ENCODE results near the gene LINC00632. TPM values are rescaled to one million over a fixed set of nuclear protein-coding genes. Genes with fewer than 3 reads are reported as not detected.

The LINC00632 gene
- total and polyA plus RNA-seq, 2 experiments from 2014 or later: 17.7 to 40.7 TPM

GRCh38 chrX:140723121-140723715 lies 13.7 kb downstream of the LINC00632 start:
- DNase-seq: no peak

GRCh38 chrX:140724309-140724708 lies 14.8 kb downstream of the LINC00632 start:
- no peaks in the 10 kb centered on the region for H3K9me2 ChIP-seq (ENCODE audit: insufficient read depth)
- H2AFZ ChIP-seq: no peak overlapping the region
- no peaks in the 10 kb centered on the region for H3K79me2 ChIP-seq (ENCODE audit: insufficient read depth)
- H3K27ac ChIP-seq: no peak overlapping the region
- H4K20me1 ChIP-seq (ENCODE audit: insufficient read depth): no peaks in the 10 kb centered on the region
- no peak overlapping the region for H3K4me2 ChIP-seq (ENCODE audit: unreplicated experiment)
- no peak overlapping the region for H3K9ac ChIP-seq
- H3K36me3 ChIP-seq (ENCODE audit: low read depth): no peaks in the 10 kb centered on the region
- in situ Hi-C loops (cut with MboI): no loop called here
- TF ChIP-seq EZH2phosphoT487 (IDR thresholded peaks at IDR 0.05; ENCODE audit: insufficient read depth, low read depth) (no peak), EZH2 (IDR thresholded peaks at IDR 0.05; ENCODE audit: insufficient read depth, poor library complexity, severe bottlenecking) (no peak)
- WGBS, 2 experiments (ENCODE audit: low coverage in 1 of 2, low lambda C conversion rate in 2 of 2, missing lambda C conversion rate in 2 of 2): 83 to 100% methylated on average over 2 to 3 of the region's 3 CpGs
- no peaks in the 10 kb centered on the region for H3K9me3 ChIP-seq (ENCODE audit: low read depth)
- H3K4me1 ChIP-seq (ENCODE audit: insufficient read depth): no peaks in the 10 kb centered on the region
- no peak for DNase-seq
- no peaks in the 10 kb centered on the region for H3K27me3 ChIP-seq (replicated peaks; ENCODE audit: insufficient read depth)
- no peak overlapping the region for H3K4me3 ChIP-seq
- no peaks in the 10 kb centered on the region for H3F3A ChIP-seq (ENCODE audit: insufficient read depth)

More at GRCh38 chrX:140723121-140723715, 13.7 kb downstream of the LINC00632 start:
- Histone ChIP-seq H3F3A (ENCODE audit: insufficient read depth) (no peaks in the 10 kb centered on the region), H3K27me3 (replicated peaks; ENCODE audit: insufficient read depth) (no peaks in the 10 kb centered on the region), H4K20me1 (ENCODE audit: insufficient read depth) (no peaks in the 10 kb centered on the region), H3K9me2 (ENCODE audit: insufficient read depth) (no peaks in the 10 kb centered on the region), H3K4me3 (no peak overlapping the region), H3K9me3 (ENCODE audit: low read depth) (no peaks in the 10 kb centered on the region), H3K4me2 (ENCODE audit: unreplicated experiment) (no peak overlapping the region), H3K36me3 (ENCODE audit: low read depth) (no peaks in the 10 kb centered on the region), H3K9ac (no peak overlapping the region), H3K4me1 (ENCODE audit: insufficient read depth) (no peaks in the 10 kb centered on the region), H2AFZ (no peak overlapping the region), H3K79me2 (ENCODE audit: insufficient read depth) (no peaks in the 10 kb centered on the region), H3K27ac (no peak overlapping the region)
- 0 to 9% methylated on average over 1 to 4 of the region's 4 CpGs for WGBS, 2 experiments (ENCODE audit: low coverage in 1 of 2, low lambda C conversion rate in 2 of 2, missing lambda C conversion rate in 2 of 2)
- in situ Hi-C loops (cut with MboI): no loop called here
- TF ChIP-seq EZH2phosphoT487 (IDR thresholded peaks at IDR 0.05; ENCODE audit: insufficient read depth, low read depth) (no peak), EZH2 (IDR thresholded peaks at IDR 0.05; ENCODE audit: insufficient read depth, poor library complexity, severe bottlenecking) (no peak)

GRCh38 chrX:140724736-140725135 lies 15.2 kb downstream of the LINC00632 start:
- H2AFZ ChIP-seq: no peak overlapping the region
- H3K27ac ChIP-seq: no peak overlapping the region
- in situ Hi-C loops (cut with MboI): no loop called here
- no peak overlapping the region for H3K9ac ChIP-seq
- H3K79me2 ChIP-seq (ENCODE audit: insufficient read depth): no peaks in the 10 kb centered on the region
- H3K9me3 ChIP-seq (ENCODE audit: low read depth): no peaks in the 10 kb centered on the region
- no peak overlapping the region for H3K4me3 ChIP-seq
- H3K27me3 ChIP-seq (replicated peaks; ENCODE audit: insufficient read depth): no peaks in the 10 kb centered on the region
- no peaks in the 10 kb centered on the region for H4K20me1 ChIP-seq (ENCODE audit: insufficient read depth)
- H3K9me2 ChIP-seq (ENCODE audit: insufficient read depth): no peaks in the 10 kb centered on the region
- WGBS, 2 experiments (ENCODE audit: low coverage in 1 of 2, low lambda C conversion rate in 2 of 2, missing lambda C conversion rate in 2 of 2): 52 to 61% methylated on average over 2 to 3 of the region's 3 CpGs
- no peak for TF ChIP-seq EZH2phosphoT487 (IDR thresholded peaks at IDR 0.05; ENCODE audit: insufficient read depth, low read depth)
- TF ChIP-seq EZH2 (IDR thresholded peaks at IDR 0.05; ENCODE audit: insufficient read depth, poor library complexity, severe bottlenecking): no peak
- no peaks in the 10 kb centered on the region for H3K36me3 ChIP-seq (ENCODE audit: low read depth)
- H3F3A ChIP-seq (ENCODE audit: insufficient read depth): no peaks in the 10 kb centered on the region
- no peaks in the 10 kb centered on the region for H3K4me1 ChIP-seq (ENCODE audit: insufficient read depth)
- no peak overlapping the region for H3K4me2 ChIP-seq (ENCODE audit: unreplicated experiment)
- no peak for DNase-seq

GRCh38 chrX:140725500-140725899 lies 15.9 kb downstream of the LINC00632 start:
- Histone ChIP-seq H4K20me1 (ENCODE audit: insufficient read depth) (no peaks in the 10 kb centered on the region), H3K4me3 (no peak overlapping the region), H3K27ac (no peak overlapping the region), H3K4me1 (ENCODE audit: insufficient read depth) (no peaks in the 10 kb centered on the region), H3F3A (ENCODE audit: insufficient read depth) (no peaks in the 10 kb centered on the region), H3K36me3 (ENCODE audit: low read depth) (no peaks in the 10 kb centered on the region), H3K9me3 (ENCODE audit: low read depth) (no peaks in the 10 kb centered on the region), H3K27me3 (replicated peaks; ENCODE audit: insufficient read depth) (no peaks in the 10 kb centered on the region), H3K4me2 (ENCODE audit: unreplicated experiment) (no peak overlapping the region), H2AFZ (no peak overlapping the region), H3K9me2 (ENCODE audit: insufficient read depth) (no peaks in the 10 kb centered on the region), H3K9ac (no peak overlapping the region), H3K79me2 (ENCODE audit: insufficient read depth) (no peaks in the 10 kb centered on the region)
- WGBS, 2 experiments (ENCODE audit: low coverage in 1 of 2, low lambda C conversion rate in 2 of 2, missing lambda C conversion rate in 2 of 2): 87 to 93% methylated on average over 4 of the region's 4 CpGs
- in situ Hi-C loops (cut with MboI): no loop called here
- TF ChIP-seq EZH2 (IDR thresholded peaks at IDR 0.05; ENCODE audit: insufficient read depth, poor library complexity, severe bottlenecking) (no peak), EZH2phosphoT487 (IDR thresholded peaks at IDR 0.05; ENCODE audit: insufficient read depth, low read depth) (no peak)
- no peak for DNase-seq
